ENCODE results near the gene FBXL13.
"Not testable (repeated sequence)": the region's sequence is repeated elsewhere in the genome, so short reads cannot be mapped to it uniquely, and the experiment has no call there.

FBXL13 gene

GRCh38 chr7:102931757-102932156, 142.8 kb downstream of the FBXL13 start:
- DNase-seq, result no peak

GRCh38 chr7:102927312-102927933, 147.2 kb downstream of the FBXL13 start:
- DNase-seq, result no peak

- no peak for DNase-seq
These were observed 147.8 kb downstream of the FBXL13 start for GRCh38 chr7:102926783-102927140.

- no peak for DNase-seq
These were observed 148.4 kb downstream of the FBXL13 start for GRCh38 chr7:102925976-102926782.

- DNase-seq, result no peak
These were observed 155.8 kb downstream of the FBXL13 start for GRCh38 chr7:102918845-102919244.

- DNase-seq, result no peak
These were observed 156.9 kb downstream of the FBXL13 start for GRCh38 chr7:102917436-102918353.

- DNase-seq, result no peak
These were observed 157.7 kb downstream of the FBXL13 start for GRCh38 chr7:102916881-102917280.

GRCh38 chr7:102916426-102916825, 158.2 kb downstream of the FBXL13 start:
- no peak for DNase-seq

- peak; percentile 68 for DNase-seq
These were observed 160.0 kb downstream of the FBXL13 start for GRCh38 chr7:102914585-102914984.

GRCh38 chr7:102913826-102914225, 160.8 kb downstream of the FBXL13 start:
- no peak for DNase-seq

- peak; percentile 88 for DNase-seq
These were observed 161.9 kb downstream of the FBXL13 start, which contains the start of gene LRRC17 for GRCh38 chr7:102912742-102913141. Gene LRRC17, plus strand, starts transcription at chr7:102913000. Its CDS starts 20,914 bp downstream, at chr7:102933914.

- no peak for DNase-seq
These were observed 165.9 kb downstream of the FBXL13 start for GRCh38 chr7:102908676-102909075.

GRCh38 chr7:102903576-102903975, 171.0 kb downstream of the FBXL13 start:
- not testable (repeated sequence) for DNase-seq

- not testable (repeated sequence) for DNase-seq
These were observed 172.5 kb downstream of the FBXL13 start for GRCh38 chr7:102902052-102902451.

- no peak for DNase-seq
These were observed 176.1 kb downstream of the FBXL13 start for GRCh38 chr7:102898532-102898859.

- no peak for DNase-seq
These were observed 176.6 kb downstream of the FBXL13 start for GRCh38 chr7:102897856-102898531.

- DNase-seq, result no peak
These were observed 177.4 kb downstream of the FBXL13 start for GRCh38 chr7:102897211-102897631.

GRCh38 chr7:102896585-102896984, 178.0 kb downstream of the FBXL13 start:
- DNase-seq, result no peak

- DNase-seq, result no peak
These were observed 179.0 kb downstream of the FBXL13 start for GRCh38 chr7:102895602-102896001.

- no peak for DNase-seq
These were observed 181.8 kb downstream of the FBXL13 start for GRCh38 chr7:102892631-102893278.

- DNase-seq, result peak; percentile 79
These were observed 182.8 kb downstream of the FBXL13 start for GRCh38 chr7:102891693-102892261.
